Measurements from ENCODE around the gene FUBP3. TPM values are rescaled to one million over a fixed set of nuclear protein-coding genes. Genes with fewer than 3 reads are reported as not detected.

FUBP3 gene, protein sequence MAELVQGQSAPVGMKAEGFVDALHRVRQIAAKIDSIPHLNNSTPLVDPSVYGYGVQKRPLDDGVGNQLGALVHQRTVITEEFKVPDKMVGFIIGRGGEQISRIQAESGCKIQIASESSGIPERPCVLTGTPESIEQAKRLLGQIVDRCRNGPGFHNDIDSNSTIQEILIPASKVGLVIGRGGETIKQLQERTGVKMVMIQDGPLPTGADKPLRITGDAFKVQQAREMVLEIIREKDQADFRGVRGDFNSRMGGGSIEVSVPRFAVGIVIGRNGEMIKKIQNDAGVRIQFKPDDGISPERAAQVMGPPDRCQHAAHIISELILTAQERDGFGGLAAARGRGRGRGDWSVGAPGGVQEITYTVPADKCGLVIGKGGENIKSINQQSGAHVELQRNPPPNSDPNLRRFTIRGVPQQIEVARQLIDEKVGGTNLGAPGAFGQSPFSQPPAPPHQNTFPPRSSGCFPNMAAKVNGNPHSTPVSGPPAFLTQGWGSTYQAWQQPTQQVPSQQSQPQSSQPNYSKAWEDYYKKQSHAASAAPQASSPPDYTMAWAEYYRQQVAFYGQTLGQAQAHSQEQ
- 10 to 100 TPM; 26.9 to 46.1 (median 39.8) TPM for total RNA-seq
- polyA plus RNA-seq: 10 to 100 TPM; 14.7 to 21.0 (median 19.4) TPM
- long read RNA-seq, donor 1, partial matches to known transcripts: 0 of 5 reads
- long read RNA-seq, donor 1, other reads (novel, unspliced or antisense): 0 of 5 reads
- long read RNA-seq, donor 2, partial matches to known transcripts: 0 of 5 reads
- long read RNA-seq, donor 2, other reads (novel, unspliced or antisense): 0 of 5 reads

DNA sequence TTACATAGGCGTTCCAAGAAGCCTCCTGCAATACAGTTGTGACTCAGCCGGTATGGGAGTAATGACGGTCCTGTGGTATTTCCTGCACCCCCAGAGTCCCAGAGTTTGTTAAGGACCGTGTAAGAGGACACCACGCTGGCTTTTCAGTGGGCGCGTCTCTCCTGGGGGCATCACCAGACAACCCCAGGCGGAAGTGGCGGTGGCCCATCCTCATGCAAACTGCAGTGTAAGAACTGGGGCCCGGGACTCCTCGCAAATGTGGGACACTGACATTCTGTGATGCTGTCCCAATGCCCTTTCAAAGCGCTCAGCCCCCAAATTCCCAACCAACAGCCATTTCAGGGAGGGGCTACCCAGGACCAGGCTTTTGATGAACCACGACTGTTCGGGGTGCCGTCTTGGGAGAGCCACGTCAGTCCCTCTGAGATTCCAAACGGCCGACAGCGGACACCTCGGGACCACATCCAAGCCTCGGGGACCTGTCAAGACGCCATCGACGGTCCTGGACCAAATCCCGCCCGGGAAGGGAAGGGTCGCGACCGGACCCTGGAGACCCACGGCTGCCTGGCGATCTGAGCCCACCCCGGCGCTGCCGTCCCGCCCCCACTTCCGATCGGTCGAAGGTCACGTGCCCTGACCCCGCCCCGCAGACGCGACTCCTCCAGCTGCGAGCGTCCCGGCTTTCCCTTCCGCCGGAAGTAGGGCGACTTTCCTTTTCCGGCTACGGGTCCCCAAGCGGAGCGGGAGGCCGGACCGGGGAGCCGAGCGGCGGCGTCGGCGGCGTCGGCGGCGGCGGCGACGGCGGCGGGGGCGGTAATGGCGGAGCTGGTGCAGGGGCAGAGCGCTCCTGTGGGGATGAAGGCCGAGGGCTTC lies at the start of gene FUBP3:
TSS of gene FUBP3 (plus strand) at position 713 of the 873 bp plus-strand sequence. CDS start at position 817, 104 bp downstream.
- peaks cover 0 to 30% (median 0%) of the 10 kb centered on the region in 6 donors for H3K36me3 ChIP-seq
- H3K27me3 ChIP-seq (replicated peaks in 1 of 7): no peaks in the 10 kb centered on the region
- WGBS, 5 donors: 0 to 1% (median 1%) methylated on average over 23 to 74 of the region's 74 CpGs
- H3K27ac ChIP-seq: peak within 1 kb of the TSS; percentile 77 to 93 (median 88)
- TF ChIP-seq, protein P1, sequence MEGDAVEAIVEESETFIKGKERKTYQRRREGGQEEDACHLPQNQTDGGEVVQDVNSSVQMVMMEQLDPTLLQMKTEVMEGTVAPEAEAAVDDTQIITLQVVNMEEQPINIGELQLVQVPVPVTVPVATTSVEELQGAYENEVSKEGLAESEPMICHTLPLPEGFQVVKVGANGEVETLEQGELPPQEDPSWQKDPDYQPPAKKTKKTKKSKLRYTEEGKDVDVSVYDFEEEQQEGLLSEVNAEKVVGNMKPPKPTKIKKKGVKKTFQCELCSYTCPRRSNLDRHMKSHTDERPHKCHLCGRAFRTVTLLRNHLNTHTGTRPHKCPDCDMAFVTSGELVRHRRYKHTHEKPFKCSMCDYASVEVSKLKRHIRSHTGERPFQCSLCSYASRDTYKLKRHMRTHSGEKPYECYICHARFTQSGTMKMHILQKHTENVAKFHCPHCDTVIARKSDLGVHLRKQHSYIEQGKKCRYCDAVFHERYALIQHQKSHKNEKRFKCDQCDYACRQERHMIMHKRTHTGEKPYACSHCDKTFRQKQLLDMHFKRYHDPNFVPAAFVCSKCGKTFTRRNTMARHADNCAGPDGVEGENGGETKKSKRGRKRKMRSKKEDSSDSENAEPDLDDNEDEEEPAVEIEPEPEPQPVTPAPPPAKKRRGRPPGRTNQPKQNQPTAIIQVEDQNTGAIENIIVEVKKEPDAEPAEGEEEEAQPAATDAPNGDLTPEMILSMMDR (IDR thresholded peaks at IDR 0.05 in 8 of 11, conservative IDR thresholded peaks at IDR 0.05 in 3 of 11): no peak
- TF ChIP-seq POLR2A (IDR thresholded peaks at IDR 0.05): peak in 2 of 3 donors; percentile 24 to 53
- TF ChIP-seq POLR2AphosphoS5 (IDR thresholded peaks at IDR 0.05): peak; percentile 94 to 95 (median 94)
- H3K4me1 ChIP-seq: peaks cover 18 to 57% (median 35%) of the 10 kb centered on the region in 6 donors
- H3K4me3 ChIP-seq: peak within 1 kb of the TSS; percentile 69 to 99 (median 90)
- intact Hi-C loops (cut with DNase I; ENCODE audit: low total_unique reads): no loop called here
- DNase-seq: peak; percentile 96
- no peaks in the 10 kb centered on the region for H3K9me3 ChIP-seq

DNA sequence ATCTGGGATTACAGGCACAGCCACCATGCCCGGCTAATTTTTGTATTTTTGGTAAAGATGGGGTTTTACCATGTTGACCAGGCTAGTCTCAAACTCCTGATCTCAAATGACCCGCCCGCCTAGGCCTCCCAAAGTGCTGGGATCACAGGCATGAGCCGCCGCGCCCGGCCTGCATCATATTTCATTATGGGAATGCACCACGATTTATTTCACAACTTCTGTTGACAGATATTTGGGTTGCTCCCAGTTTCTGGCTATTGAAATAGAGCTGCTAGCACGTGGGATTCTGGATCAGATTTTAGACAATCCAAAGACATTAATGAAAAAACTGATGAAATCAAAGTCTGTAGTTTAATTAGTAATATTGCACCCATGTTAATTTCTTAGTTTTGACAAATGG lies 48.4 kb upstream of the FUBP3 start:
- WGBS, 5 donors: 66 to 81% (median 73%) methylated on average over 9 of the region's 9 CpGs
- TF ChIP-seq, protein P1 (IDR thresholded peaks at IDR 0.05 in 8 of 11, conservative IDR thresholded peaks at IDR 0.05 in 3 of 11): no peak
- TF ChIP-seq POLR2A (IDR thresholded peaks at IDR 0.05): no peak
- Histone ChIP-seq H3K36me3 (no peaks in the 10 kb centered on the region), H3K27ac (no peak overlapping the region), H3K9me3 (no peaks in the 10 kb centered on the region), H3K4me3 (no peak overlapping the region), H3K27me3 (replicated peaks in 1 of 7) (peaks cover 0 to 63% (median 16%) of the 10 kb centered on the region in 7 donors), H3K4me1 (peaks cover 0 to 8% (median 3%) of the 10 kb centered on the region in 6 donors)
- no peak for DNase-seq
- intact Hi-C loops (cut with DNase I; ENCODE audit: low total_unique reads): no loop called here

DNA sequence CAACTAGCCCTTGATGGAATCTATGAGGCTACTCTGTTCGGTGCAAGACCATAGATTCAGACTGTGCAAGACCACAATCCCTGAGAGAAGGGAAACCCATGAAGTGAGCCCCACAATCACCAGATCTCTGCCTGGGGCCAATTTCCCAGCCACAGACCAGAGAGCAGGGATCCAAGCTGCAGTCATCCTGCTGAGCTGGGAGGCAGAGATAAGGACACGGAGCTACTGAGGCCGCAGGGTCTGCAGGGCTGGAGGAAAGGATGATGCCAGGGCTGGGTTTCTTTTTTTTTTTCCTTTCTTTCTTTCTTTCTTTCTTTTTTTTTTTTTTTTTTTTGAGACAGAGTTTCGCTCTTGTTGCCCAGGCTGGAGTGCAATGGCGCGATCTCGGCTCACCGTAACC lies 47.7 kb upstream of the FUBP3 start:
- WGBS, 5 donors: 90 to 96% (median 94%) methylated on average over 7 to 8 of the region's 8 CpGs
- H3K27ac ChIP-seq: no peak overlapping the region
- H3K4me1 ChIP-seq: peaks cover 0 to 13% (median 6%) of the 10 kb centered on the region in 6 donors
- no peak overlapping the region for H3K4me3 ChIP-seq
- TF ChIP-seq POLR2AphosphoS5 (IDR thresholded peaks at IDR 0.05) (no peak), POLR2A (IDR thresholded peaks at IDR 0.05) (no peak)
- TF ChIP-seq, protein P1 (IDR thresholded peaks at IDR 0.05 in 8 of 11, conservative IDR thresholded peaks at IDR 0.05 in 3 of 11): no peak
- no peaks in the 10 kb centered on the region for H3K36me3 ChIP-seq
- H3K27me3 ChIP-seq (replicated peaks in 1 of 7): peaks cover 0 to 63% (median 24%) of the 10 kb centered on the region in 7 donors
- H3K9me3 ChIP-seq: no peaks in the 10 kb centered on the region
- intact Hi-C loops (cut with DNase I; ENCODE audit: low total_unique reads): no loop called here
- DNase-seq: no peak
